ENCODE measurements around the gene TMEM131L. TPM values are rescaled to one million over a fixed set of nuclear protein-coding genes. Genes with fewer than 3 reads are reported as not detected.

Gene TMEM131L
- total RNA-seq, 1 experiment from 2014 or later = 9.7 TPM

GRCh38 chr4:153570228-153570973 lies 104.2 kb downstream of the TMEM131L start:
- no peak for DNase-seq (ENCODE audit: extremely low read depth, low read depth)

- DNase-seq (ENCODE audit: extremely low read depth, low read depth) = no peak
These were observed 104.9 kb downstream of the TMEM131L start for GRCh38 chr4:153571006-153571545.

GRCh38 chr4:153572609-153573008 lies 106.4 kb downstream of the TMEM131L start:
- no peak for DNase-seq (ENCODE audit: extremely low read depth, low read depth)

- no peak for DNase-seq (ENCODE audit: extremely low read depth, low read depth)
These were observed 107.1 kb downstream of the TMEM131L start for GRCh38 chr4:153573221-153573620.

GRCh38 chr4:153573881-153574802 lies 108.0 kb downstream of the TMEM131L start:
- peak; percentile 32 for DNase-seq (ENCODE audit: extremely low read depth, low read depth)

GRCh38 chr4:153576443-153576774 lies 110.2 kb downstream of the TMEM131L start:
- no peak for DNase-seq (ENCODE audit: extremely low read depth, low read depth)

GRCh38 chr4:153577053-153577452 lies 110.9 kb downstream of the TMEM131L start:
- no peak for DNase-seq (ENCODE audit: extremely low read depth, low read depth)

DNA sequence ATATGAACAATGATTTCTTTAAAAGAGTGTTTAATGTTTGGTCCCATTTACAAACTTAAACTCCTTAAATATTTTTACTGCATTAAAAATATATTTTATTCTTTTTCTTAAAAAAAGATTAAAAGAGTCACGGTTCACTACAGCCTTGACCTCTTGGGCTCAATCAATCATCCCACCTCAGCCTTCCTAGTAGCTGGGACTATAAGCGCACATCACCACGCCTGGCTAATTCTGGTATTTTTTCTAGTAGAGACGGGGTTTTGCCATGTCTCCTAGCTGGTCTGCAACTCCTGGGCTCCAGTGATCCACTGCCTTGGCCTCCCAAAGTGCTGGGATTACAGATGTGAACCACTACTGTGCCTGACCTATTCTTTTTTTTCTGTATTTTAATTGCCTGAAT lies 113.2 kb downstream of the TMEM131L start:
- no peak for DNase-seq (ENCODE audit: extremely low read depth, low read depth)

GRCh38 chr4:153579872-153580271 lies 113.7 kb downstream of the TMEM131L start:
- DNase-seq (ENCODE audit: extremely low read depth, low read depth) = no peak

- no peak for DNase-seq (ENCODE audit: extremely low read depth, low read depth)
These were observed 117.0 kb downstream of the TMEM131L start for GRCh38 chr4:153582954-153583702.

DNA sequence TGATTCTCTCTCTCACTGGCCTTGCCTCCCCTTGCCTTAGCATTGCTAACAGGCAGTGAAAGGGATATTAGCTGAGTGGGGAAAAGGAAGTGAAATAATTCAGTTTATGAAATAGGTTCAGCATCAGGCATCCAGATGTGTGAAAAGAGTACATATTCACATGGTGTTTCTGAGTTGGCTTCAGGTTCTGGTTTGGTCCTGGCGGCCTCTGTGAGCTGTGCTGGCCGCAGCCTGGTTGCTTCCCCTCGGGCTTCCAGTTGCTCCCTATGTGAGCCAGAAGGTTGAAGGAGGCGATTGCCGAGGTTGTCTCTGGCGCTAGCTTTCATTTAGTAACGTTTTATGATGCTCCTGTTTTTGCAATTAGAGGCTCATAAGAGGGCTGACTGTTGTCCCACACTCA lies 118.9 kb downstream of the TMEM131L start:
- no peak for DNase-seq (ENCODE audit: extremely low read depth, low read depth)

DNA sequence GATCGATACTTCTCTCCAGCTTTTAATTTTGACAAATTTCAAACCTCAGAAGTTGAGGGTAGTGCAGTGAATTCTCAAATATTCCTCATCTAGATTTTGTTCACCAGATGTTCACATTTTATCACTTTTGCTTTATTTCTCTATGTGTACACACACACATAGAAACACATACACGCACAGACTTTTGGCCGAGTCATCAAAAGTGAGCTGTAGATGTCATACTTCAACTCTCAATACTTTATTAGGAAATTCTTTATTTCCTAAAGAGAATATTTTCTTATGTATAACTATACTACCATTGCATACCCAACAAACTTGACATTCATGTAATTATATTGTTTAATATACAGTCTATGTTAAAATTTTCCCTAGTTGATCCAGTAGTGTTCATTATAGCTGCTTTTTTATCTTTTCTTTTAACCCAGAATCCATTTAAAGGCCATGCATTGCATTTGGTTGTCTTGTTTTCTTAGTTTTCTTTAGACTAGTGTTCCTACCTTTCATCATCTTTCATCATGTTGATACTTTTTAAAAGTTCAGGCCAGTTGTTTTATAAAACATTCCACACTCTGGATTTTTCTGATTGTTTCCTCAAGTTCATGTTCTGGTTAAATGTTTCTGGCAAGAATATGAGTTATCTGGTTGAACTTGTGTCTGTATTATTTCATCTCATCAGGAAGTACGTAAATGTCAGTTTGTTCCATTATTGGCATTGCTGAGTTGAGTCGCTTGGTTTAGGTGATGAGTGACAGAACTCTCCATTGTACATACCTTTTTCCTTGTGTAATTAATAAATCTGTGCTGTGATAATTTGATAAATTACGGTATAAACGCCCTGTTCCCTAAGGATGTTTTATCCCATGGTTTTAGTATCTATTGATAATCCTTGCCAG lies 123.8 kb downstream of the TMEM131L start:
- DNase-seq (ENCODE audit: extremely low read depth, low read depth) = no peak

- no peak for DNase-seq (ENCODE audit: extremely low read depth, low read depth)
These were observed 125.3 kb downstream of the TMEM131L start for GRCh38 chr4:153591441-153591840.

DNA sequence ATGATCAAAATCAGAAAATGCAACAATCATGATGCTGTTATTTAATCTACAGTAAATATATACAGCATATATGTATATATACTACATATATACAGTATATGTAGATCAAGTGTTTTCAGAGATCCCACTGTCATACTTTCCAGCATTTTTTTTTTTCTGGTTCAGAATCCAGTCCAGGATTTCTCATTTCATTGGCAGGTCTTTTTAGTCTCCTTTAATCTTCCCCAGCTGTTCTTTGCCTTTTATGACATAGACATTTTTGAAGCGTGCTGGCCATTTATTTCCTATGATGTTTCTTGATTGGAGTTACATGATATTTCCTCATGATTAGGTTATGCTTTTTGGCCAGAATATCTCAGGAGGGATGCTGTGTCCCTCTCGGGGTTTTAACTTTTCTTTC lies 125.9 kb downstream of the TMEM131L start:
- no peak for DNase-seq (ENCODE audit: extremely low read depth, low read depth)

DNA sequence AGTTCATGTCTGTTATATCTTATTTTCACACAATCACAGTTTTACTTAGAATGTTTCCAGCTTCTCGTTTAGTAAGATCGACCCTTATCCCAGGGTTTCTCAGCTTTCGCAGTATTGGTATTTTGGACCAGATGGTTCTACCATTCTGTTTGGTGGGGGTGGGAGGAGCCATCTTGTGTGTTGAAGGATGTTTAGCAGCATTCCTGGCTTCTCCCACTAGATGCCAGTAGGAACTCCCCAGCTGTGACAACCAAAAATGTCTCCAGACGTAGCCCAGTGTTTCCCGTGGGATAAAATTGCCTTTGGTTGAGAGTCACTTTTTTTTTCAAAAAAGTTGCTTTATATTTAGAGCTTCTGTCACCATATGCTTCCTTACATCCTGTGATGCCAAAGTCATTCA lies 127.0 kb downstream of the TMEM131L start:
- DNase-seq (ENCODE audit: extremely low read depth, low read depth) = no peak

DNA sequence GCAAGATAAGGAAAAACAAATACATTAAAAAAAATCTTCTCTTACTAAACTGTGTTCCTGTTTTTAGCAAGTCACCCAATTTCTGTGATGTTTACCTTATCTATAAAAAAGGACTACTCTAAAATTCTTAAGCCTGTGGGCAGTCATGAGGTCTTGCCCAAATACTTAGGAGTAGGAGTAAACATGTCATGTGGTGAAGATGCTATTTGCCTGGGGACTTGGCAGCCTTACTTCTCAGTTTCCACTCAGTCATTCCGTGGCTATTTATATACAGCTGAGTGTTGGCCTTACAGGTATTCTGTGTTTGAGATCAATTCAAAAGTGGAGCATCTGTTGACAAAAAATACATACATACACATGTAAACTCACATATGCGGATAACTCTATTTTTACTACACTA lies 128.1 kb downstream of the TMEM131L start:
- no peak for DNase-seq (ENCODE audit: extremely low read depth, low read depth)

DNA sequence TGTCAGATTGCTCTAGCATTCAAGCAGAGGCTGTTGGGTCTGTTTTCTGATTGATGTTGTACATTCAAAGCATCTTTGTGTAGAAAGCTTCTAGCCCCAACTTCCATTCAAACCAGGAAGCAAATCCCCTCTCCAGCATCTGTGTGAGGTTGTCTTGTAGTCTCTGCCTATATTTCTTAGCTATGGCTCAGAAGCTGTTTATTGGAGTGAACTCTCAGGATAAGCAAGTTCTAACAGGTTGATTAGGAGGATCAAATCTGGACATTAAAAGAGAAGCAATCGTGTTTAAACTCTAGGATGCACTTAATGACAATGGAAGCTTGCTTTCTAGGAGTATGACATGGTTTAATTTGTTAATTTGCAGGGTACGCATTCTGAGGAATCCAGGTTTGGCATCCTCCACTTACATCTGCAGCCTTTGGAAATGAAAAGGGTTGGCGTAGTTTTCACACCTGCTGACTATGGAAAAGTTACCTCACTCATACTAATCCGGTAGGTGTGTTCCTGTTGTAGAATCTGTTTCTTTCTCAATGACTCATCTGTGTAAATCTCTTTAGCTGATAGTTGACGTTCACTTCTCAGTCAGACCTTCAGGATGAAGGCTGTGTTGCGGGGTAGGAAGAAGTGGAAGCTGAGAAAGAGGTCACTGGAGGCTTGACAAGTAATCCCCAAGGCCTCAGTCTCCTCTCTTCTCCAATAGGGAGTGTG lies 129.9 kb downstream of the TMEM131L start:
- DNase-seq (ENCODE audit: extremely low read depth, low read depth) = no peak

- no peak for DNase-seq (ENCODE audit: extremely low read depth, low read depth)
These were observed 136.6 kb downstream of the TMEM131L start for GRCh38 chr4:153602758-153603157.

GRCh38 chr4:153603258-153603657 lies 137.1 kb downstream of the TMEM131L start:
- no peak for DNase-seq (ENCODE audit: extremely low read depth, low read depth)

All from NCI-H460 (cell line).